Endodermal cell (in vitro differentiated cells): ENCODE data around the gene SSBP4. TPM values are rescaled to one million over a fixed set of nuclear protein-coding genes. Genes with fewer than 3 reads are reported as not detected.
"Not testable (repeated sequence)": the region's sequence is repeated elsewhere in the genome, so short reads cannot be mapped to it uniquely, and the experiment has no call there.

Experiments used
- DNase-seq: peaks from one replicate; pipeline ENCODE4 v3.0.0-alpha.2; 2017
- H3K27ac ChIP-seq: 2 replicates; pipeline ENCODE4 v1.5.1; 2013; ENCODE audit warnings: mild to moderate bottlenecking, low read depth, low read length, moderate library complexity
- H3K27me3 ChIP-seq: 2 replicates; pipeline ENCODE4 v1.6.1; 2013; ENCODE audit warnings: mild to moderate bottlenecking, low read length, moderate library complexity; ENCODE audit not compliant: insufficient read depth, control insufficient read depth, poor library complexity, severe bottlenecking
- H3K36me3 ChIP-seq: 2 replicates; pipeline ENCODE4 v1.7.0; 2013; ENCODE audit warnings: mild to moderate bottlenecking, low read length, moderate library complexity; ENCODE audit not compliant: control insufficient read depth, insufficient read depth
- H3K4me1 ChIP-seq: one replicate; pipeline ENCODE4 v1.7.0; 2013; ENCODE audit warnings: low read length; ENCODE audit not compliant: control insufficient read depth, insufficient read depth
- H3K4me3 ChIP-seq: 2 replicates; pipeline ENCODE4 v1.5.1; 2013; ENCODE audit warnings: mild to moderate bottlenecking, low read length, moderate library complexity
- H3K9ac ChIP-seq: 2 replicates; pipeline ENCODE4 v1.6.1; 2013; ENCODE audit warnings: mild to moderate bottlenecking, low read length, moderate library complexity; ENCODE audit not compliant: poor library complexity, severe bottlenecking; ENCODE audit errors: extremely low read depth
- H3K9me3 ChIP-seq: 2 replicates; pipeline ENCODE4 v1.6.1; 2013; ENCODE audit warnings: mild to moderate bottlenecking, low read length, moderate library complexity; ENCODE audit not compliant: control insufficient read depth
- H3K27ac Mint-ChIP-seq: 2 replicates; pipeline ENCODE4 v1.8.0; 2020; ENCODE audit warnings: mixed read lengths
- H3K27me3 Mint-ChIP-seq: 2 replicates; pipeline ENCODE4 v1.8.0; 2021; ENCODE audit warnings: mild to moderate bottlenecking, mixed read lengths; ENCODE audit not compliant: insufficient read depth
- H3K36me3 Mint-ChIP-seq: 2 replicates; pipeline ENCODE4 v1.8.0; 2020; ENCODE audit warnings: low read depth, mixed read lengths
- H3K4me1 Mint-ChIP-seq: 2 replicates; pipeline ENCODE4 v1.8.0; 2020; ENCODE audit warnings: mixed read lengths
- H3K4me3 Mint-ChIP-seq: 2 replicates; pipeline ENCODE4 v1.8.0; 2020; ENCODE audit warnings: mild to moderate bottlenecking, moderate library complexity, mixed read lengths
- H3K9me3 Mint-ChIP-seq: 2 replicates; pipeline ENCODE4 v1.8.0; 2020; ENCODE audit warnings: mild to moderate bottlenecking, mixed read lengths
- CTCF ChIP-seq: fragments of 200-600 bp; sonication (generic); conservative IDR thresholded peaks from 2 replicates; pipeline ENCODE4 v1.5.0; 2021; ENCODE audit warnings: antibody characterized with exemption, mild to moderate bottlenecking
- WGBS, 2 experiments: methylation state at CpG; one replicate each; pipeline versions ENCODE4 v1.1.5 to v1.1.7; 2013; ENCODE audit warnings: missing lambda C conversion rate in 2 of 2, mixed read lengths in 1 of 2; ENCODE audit not compliant: insufficient coverage in 1 of 2, insufficient read length in 1 of 2; 5-methylcytosine and 5-hydroxymethylcytosine counted together
- total RNA-seq, 2 donors: library from RNA; stranded (reverse); fragmentation: NEBNext Ultra II Directional in 1 of 2; extraction: Animal tissue kit (Norgen Biotek cat#: 25700) in 1 of 2; gene quantifications; 2 replicates in 1 of 2; 3 replicates in 1 of 2; pipeline ENCODE4 v1.2.1, GENCODE V29; 2021

Gene SSBP4
- total RNA-seq, 2 donors from 2014 or later, result 35.9 to 43.5 TPM

- H3K4me3 ChIP-seq, result no peak overlapping the region
- H3K27me3 ChIP-seq, result no peaks in the 10 kb centered on the region
- no peak overlapping the region for H3K4me3 Mint-ChIP-seq
- peak overlapping the region; percentile 58 for H3K27ac Mint-ChIP-seq
- WGBS, 2 experiments, result 81 to 87% methylated on average over 4 to 7 of the region's 7 CpGs
- H3K9me3 ChIP-seq, result no peaks in the 10 kb centered on the region
- no peaks in the 10 kb centered on the region for H3K9me3 Mint-ChIP-seq
- peak; percentile 68 for TF ChIP-seq CTCF
- no peaks in the 10 kb centered on the region for H3K4me1 ChIP-seq
- H3K36me3 Mint-ChIP-seq, result no peaks in the 10 kb centered on the region
- H3K4me1 Mint-ChIP-seq, result peaks cover 1% of the 10 kb centered on the region
- no peak overlapping the region for H3K9ac ChIP-seq
- no peaks in the 10 kb centered on the region for H3K36me3 ChIP-seq
- H3K27me3 Mint-ChIP-seq, result peaks cover 12% of the 10 kb centered on the region
- DNase-seq, result peak; percentile 83
- H3K27ac ChIP-seq, result no peak overlapping the region
Measured at GRCh38 chr19:18401580-18402112, 17.6 kb upstream of the SSBP4 start.

- not testable (repeated sequence) for H3K9me3 Mint-ChIP-seq, H3K27ac Mint-ChIP-seq, H3K36me3 ChIP-seq, H3K9ac ChIP-seq, H3K36me3 Mint-ChIP-seq, H3K4me3 Mint-ChIP-seq, H3K4me1 ChIP-seq, H3K27ac ChIP-seq, H3K27me3 ChIP-seq, H3K4me3 ChIP-seq, H3K9me3 ChIP-seq, DNase-seq, H3K27me3 Mint-ChIP-seq, H3K4me1 Mint-ChIP-seq
- WGBS, 2 experiments, result 89 to 90% methylated on average over 9 to 16 of the region's 18 CpGs
Measured at GRCh38 chr19:18402455-18403248, 16.5 kb upstream of the SSBP4 start.

- H3K27ac ChIP-seq, H3K9me3 ChIP-seq, H3K27me3 ChIP-seq, H3K4me3 ChIP-seq, H3K4me1 ChIP-seq, H3K9me3 Mint-ChIP-seq, H3K27ac Mint-ChIP-seq, H3K36me3 ChIP-seq, H3K4me1 Mint-ChIP-seq, H3K36me3 Mint-ChIP-seq, DNase-seq, H3K4me3 Mint-ChIP-seq, H3K27me3 Mint-ChIP-seq, H3K9ac ChIP-seq: not testable (repeated sequence)
- 97% methylated on average over 9 of the region's 11 CpGs for WGBS, 2 experiments
Measured at GRCh38 chr19:18405754-18406153, 13.4 kb upstream of the SSBP4 start.

GRCh38 chr19:18406749-18407148, 12.4 kb upstream of the SSBP4 start:
- H3K4me3 Mint-ChIP-seq, result no peak overlapping the region

More at GRCh38 chr19:18406749-18407148, 12.4 kb upstream of the SSBP4 start:
- Histone ChIP-seq H3K4me1 (no peaks in the 10 kb centered on the region), H3K9me3 (no peaks in the 10 kb centered on the region), H3K4me3 (no peak overlapping the region), H3K36me3 (no peaks in the 10 kb centered on the region), H3K27me3 (no peaks in the 10 kb centered on the region), H3K9ac (no peak overlapping the region), H3K27ac (no peak overlapping the region)
- H3K27me3 Mint-ChIP-seq, result peaks cover 11% of the 10 kb centered on the region
- H3K9me3 Mint-ChIP-seq, result no peaks in the 10 kb centered on the region
- no peaks in the 10 kb centered on the region for H3K36me3 Mint-ChIP-seq
- WGBS, 2 experiments, result 93 to 99% methylated on average over 6 to 9 of the region's 9 CpGs
- DNase-seq, result no peak
- no peak overlapping the region for H3K27ac Mint-ChIP-seq
- peaks cover 1% of the 10 kb centered on the region for H3K4me1 Mint-ChIP-seq
- TF ChIP-seq CTCF, result no peak
